Esophagus muscularis mucosa (tissue), 4 donors: ENCODE measurements around the gene MAPK8.

Experiments used
- EP300 ChIP-seq: sonication (generic); formaldehyde crosslinking; IDR thresholded peaks from one replicate; pipeline ENCODE4 v1.6.1; 2017; ENCODE audit warnings: antibody characterized with exemption
- POLR2AphosphoS5 ChIP-seq, 2 donors: sonication (generic); formaldehyde crosslinking; IDR thresholded peaks; one replicate each; pipeline ENCODE4 v1.6.1; 2017; ENCODE audit warnings: antibody characterized with exemption in 2 of 2
- TF ChIP-seq, protein P1 (sequence below), 3 experiments: fragments of 200-600 bp in 2 of 3; fragments of 450-650 bp in 1 of 3; sonication (generic) in 2 of 3; IDR thresholded peaks; one replicate each; pipeline ENCODE4 v1.5.1; 2017 to 2019; ENCODE audit warnings: antibody characterized with exemption in 3 of 3, mild to moderate bottlenecking in 2 of 3, moderate library complexity in 1 of 3

DNA sequence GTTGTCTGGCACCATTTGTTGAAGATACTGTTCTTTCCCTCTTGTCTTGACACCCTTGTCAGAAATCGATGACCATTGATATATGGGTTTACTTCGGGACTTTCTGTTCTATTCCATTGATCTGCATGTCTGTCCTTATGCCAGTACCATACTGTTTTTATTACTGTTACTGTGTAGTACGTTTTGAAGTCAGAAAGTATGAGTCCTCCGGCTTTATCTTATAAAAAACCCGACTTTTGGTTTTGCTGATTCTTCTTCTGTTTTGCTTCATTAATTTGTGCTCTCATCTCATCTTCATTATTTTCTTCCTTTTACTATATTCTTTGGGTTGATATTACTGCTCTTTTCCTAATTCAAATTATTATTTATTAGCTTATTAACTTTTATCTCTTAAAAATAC is 52.4 kb downstream of the MAPK8 start:
- TF ChIP-seq, protein P1, sequence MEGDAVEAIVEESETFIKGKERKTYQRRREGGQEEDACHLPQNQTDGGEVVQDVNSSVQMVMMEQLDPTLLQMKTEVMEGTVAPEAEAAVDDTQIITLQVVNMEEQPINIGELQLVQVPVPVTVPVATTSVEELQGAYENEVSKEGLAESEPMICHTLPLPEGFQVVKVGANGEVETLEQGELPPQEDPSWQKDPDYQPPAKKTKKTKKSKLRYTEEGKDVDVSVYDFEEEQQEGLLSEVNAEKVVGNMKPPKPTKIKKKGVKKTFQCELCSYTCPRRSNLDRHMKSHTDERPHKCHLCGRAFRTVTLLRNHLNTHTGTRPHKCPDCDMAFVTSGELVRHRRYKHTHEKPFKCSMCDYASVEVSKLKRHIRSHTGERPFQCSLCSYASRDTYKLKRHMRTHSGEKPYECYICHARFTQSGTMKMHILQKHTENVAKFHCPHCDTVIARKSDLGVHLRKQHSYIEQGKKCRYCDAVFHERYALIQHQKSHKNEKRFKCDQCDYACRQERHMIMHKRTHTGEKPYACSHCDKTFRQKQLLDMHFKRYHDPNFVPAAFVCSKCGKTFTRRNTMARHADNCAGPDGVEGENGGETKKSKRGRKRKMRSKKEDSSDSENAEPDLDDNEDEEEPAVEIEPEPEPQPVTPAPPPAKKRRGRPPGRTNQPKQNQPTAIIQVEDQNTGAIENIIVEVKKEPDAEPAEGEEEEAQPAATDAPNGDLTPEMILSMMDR (IDR thresholded peaks at IDR 0.05) = no peak
- TF ChIP-seq EP300 (no peak), POLR2AphosphoS5 (IDR thresholded peaks at IDR 0.05) (no peak)
